Left colon (tissue), 2 donors: ENCODE measurements around the gene MCEMP1. TPM values are rescaled to one million over a fixed set of nuclear protein-coding genes. Genes with fewer than 3 reads are reported as not detected.

Experiments used
- ATAC-seq: fragments of 200-7000 bp; cut with Tn5 transposase; one replicate; pipeline ENCODE4 v1.9.1; 2020; ENCODE audit warnings: mild to moderate bottlenecking, moderate library complexity
- DNase-seq, 2 donors: peaks; one replicate each; pipeline ENCODE4 v3.0.0-alpha.2; 2020
- intact Hi-C, 2 donors: fragments of 100-400 bp; cut with DNase I in 1 of 2; cut with micrococcal nuclease in 1 of 2; formaldehyde crosslinking; loops; one replicate each; pipeline versions ENCODE4 v1.11.2 to v1.14.0; 2022; cut with DNase I, micrococcal nuclease
- total RNA-seq, 2 donors: library from RNA; stranded (reverse); fragmentation: NEBNext Ultra II Directional; extraction: Animal tissue kit (Norgen Biotek cat#: 25700); gene quantifications; one replicate each; pipeline ENCODE4 v1.2.1, GENCODE V29; 2021
- donor health status: DM: no; HTN: no; CAD: no.
- donor health status: DM: yes; HTN: yes; CAD: no.

Gene MCEMP1
- total RNA-seq, 2 donors from 2014 or later, result not detected

DNA sequence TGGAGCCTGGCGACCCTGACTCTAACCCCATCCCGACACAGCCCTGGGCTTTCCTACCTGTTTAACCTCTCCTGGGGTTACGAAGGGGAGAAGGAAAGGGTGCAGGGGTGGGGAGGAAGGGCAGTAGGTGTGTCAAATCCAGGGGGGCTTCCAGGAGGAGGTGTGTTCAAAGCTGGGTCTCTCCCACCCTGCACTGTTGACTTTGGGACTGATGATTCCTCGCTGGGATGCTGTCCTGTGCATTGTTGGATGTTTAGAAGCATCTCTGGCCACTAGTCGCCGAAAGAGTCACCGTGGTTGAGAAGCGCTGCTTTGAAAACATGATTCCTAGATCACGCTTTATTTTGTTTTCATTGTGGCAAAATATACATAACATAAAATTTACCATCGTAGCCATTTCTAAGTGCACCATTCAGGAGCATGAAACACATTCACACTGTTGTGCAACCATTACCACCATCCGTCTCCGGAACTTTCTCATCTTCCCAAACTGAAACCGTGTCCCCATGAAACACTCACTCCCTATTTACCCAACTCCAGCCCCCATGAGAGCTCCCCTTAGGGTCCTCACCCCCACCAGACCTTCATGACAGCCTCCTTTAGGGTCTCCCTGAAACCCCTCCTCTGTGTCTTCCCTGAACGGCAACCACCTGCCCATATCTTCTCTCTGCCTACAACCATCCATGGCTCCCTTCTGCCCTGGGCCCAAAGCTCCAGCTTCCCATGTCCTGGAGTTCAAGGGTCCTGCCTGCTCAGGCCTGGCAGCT is 29.5 kb downstream of the MCEMP1 start:
- intact Hi-C loops, result no loop called here
- no peak for ATAC-seq

GRCh38 chr19:7706955-7707456 is 30.1 kb downstream of the MCEMP1 start:
- ATAC-seq, result no peak
- intact Hi-C loops, result no loop called here
- no peak for DNase-seq

More for the DNA sequence above, 29.5 kb downstream of the MCEMP1 start:
- DNase-seq, result no peak

- ATAC-seq, result no peak
- no peak for DNase-seq
- intact Hi-C loops, result no loop called here
Observed at GRCh38 chr19:7709932-7710460, 33.1 kb downstream of the MCEMP1 start.

- intact Hi-C loops, result no loop called here
- ATAC-seq, result no peak
- DNase-seq, result no peak
Observed at GRCh38 chr19:7710616-7711015, 33.7 kb downstream of the MCEMP1 start.

DNA sequence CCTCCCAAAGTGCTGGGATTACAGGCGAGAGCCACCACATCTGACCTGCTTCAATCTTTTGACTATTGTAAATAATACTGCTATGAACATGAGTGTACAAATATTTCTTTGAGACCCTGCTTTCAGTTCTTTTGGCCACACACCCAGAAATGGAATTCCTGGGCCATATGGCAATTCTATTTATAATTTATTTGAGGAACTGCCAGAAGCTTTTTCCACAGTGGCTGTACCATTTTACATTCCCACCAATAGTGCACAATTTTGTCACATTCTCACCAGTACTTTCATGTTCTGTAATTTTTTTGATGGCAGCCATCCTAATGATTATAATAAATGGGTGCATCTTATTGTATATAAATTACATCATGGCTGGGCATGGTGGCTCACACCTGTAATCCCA is 38.8 kb downstream of the MCEMP1 start:
- intact Hi-C loops, result no loop called here
- no peak for ATAC-seq
- DNase-seq, result no peak

DNA sequence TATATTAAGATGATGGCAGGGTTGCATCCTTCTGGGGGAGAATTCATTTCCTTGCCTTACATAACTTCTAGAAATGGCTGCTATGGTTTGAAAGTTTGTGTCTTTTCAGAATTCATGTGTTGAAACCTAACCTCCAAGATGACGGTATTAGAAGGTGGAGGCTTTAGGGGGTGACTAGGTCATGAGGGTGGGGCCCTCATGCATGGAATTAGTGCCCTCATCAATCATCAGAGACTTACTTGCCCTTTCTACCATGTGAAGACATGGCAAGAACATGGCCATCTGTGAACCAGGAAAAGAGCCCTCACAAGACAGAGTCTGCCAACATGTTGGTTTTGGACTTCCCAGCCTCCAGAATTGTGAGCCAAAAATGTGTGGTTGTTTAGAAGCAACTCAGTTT is 39.9 kb downstream of the MCEMP1 start:
- DNase-seq, result no peak
- intact Hi-C loops, result no loop called here
- ATAC-seq, result no peak

- ATAC-seq (no peak), DNase-seq (no peak)
- intact Hi-C loops, result no loop called here
Observed at GRCh38 chr19:7718668-7719067, 41.8 kb downstream of the MCEMP1 start.

GRCh38 chr19:7720351-7720750 is 43.5 kb downstream of the MCEMP1 start:
- intact Hi-C loops, result no loop called here
- ATAC-seq, result no peak
- no peak for DNase-seq

GRCh38 chr19:7722231-7722651 is 45.4 kb downstream of the MCEMP1 start:
- intact Hi-C loops, result no loop called here
- no peak for ATAC-seq
- no peak for DNase-seq

DNA sequence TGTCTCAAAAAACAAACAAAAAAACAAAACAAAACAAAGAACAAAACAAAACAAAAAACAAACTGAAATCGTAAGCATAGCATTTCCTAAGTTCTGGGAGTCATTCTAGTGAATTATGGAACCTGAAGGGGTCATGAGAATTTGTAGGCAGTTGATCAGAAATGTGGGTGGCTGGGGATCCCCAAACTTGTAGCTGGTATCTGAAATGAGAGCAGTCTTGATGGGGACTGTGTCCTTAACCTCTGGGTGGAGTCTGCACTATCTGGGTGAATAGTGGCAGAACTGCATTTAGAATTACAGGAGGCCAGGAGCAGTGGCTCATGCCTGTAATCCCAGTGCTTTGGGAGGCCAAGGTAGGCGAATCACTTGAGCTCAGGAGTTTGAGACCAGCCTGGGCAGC is 48.9 kb downstream of the MCEMP1 start:
- intact Hi-C loops, result no loop called here
- no peak for DNase-seq
- ATAC-seq, result no peak

DNA sequence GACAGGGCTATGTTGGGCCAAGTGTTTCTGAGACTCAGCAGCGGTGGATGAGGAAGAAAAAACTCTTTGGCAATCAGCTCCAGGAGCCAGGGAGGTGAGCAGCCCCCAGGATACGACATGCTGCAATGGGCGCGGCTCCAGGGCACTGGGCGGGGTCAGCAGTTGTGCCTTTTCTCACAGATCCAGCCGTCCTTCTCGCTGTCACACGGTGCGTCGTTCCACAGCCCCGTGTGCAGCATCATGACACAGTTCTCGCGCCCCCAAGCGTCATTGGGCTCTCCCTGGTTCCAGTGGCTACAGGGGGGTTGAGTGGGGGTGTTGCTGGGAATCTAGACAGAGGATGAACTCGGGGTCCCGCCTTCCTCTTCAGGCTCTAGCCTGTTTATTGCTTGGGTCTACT is 52.3 kb downstream of the MCEMP1 start:
- ATAC-seq (no peak), DNase-seq (no peak)
- intact Hi-C loops, result no loop called here

Other genes starting within 250 kb of the MCEMP1 start
- 10 to 100 TPM in 1 of 2 donors, 1 to 10 TPM in 1; 9.0 to 10.8 TPM for gene PEX11G, start 188.1 kb upstream of the MCEMP1 start, total RNA-seq
- 10 to 100 TPM; 37.8 to 56.2 TPM for gene ZNF358, start 161.0 kb upstream of the MCEMP1 start, total RNA-seq
- 10 to 100 TPM; 22.2 to 31.6 TPM for gene MCOLN1, start 154.5 kb upstream of the MCEMP1 start, total RNA-seq
- gene PNPLA6, start 141.4 kb upstream of the MCEMP1 start, total RNA-seq, result 100 to 1,000 TPM in 1 of 2 donors, 10 to 100 TPM in 1; 87.8 to 107 TPM
- gene CAMSAP3, start 81.2 kb upstream of the MCEMP1 start, total RNA-seq, result 10 to 100 TPM; 51.1 to 52.4 TPM
- 10 to 100 TPM; 23.6 to 29.4 TPM for gene XAB2, start 47.5 kb upstream of the MCEMP1 start, total RNA-seq
- gene PET100, start 47.3 kb upstream of the MCEMP1 start, total RNA-seq, result 100 to 1,000 TPM; 100 to 123 TPM
- gene PCP2, start 43.4 kb upstream of the MCEMP1 start, total RNA-seq, result under 1 TPM in 1 of 2 donors, not detected in 1; 0.73 TPM
- 100 to 1,000 TPM; 186 to 209 TPM for gene STXBP2, start 40.0 kb upstream of the MCEMP1 start, total RNA-seq
- not detected for gene RETN, start 8.0 kb upstream of the MCEMP1 start, total RNA-seq
- 100 to 1,000 TPM; 107 to 108 TPM for gene TRAPPC5, start 3.7 kb downstream of the MCEMP1 start, total RNA-seq
- gene FCER2, start 25.0 kb downstream of the MCEMP1 start, total RNA-seq, result under 1 TPM; 0.27 to 0.64 TPM
- 1 to 10 TPM in 1 of 2 donors, not detected in 1; 1.3 TPM for gene CLEC4G, start 55.0 kb downstream of the MCEMP1 start, total RNA-seq
- gene CD209, start 70.4 kb downstream of the MCEMP1 start, total RNA-seq, result 10 to 100 TPM in 1 of 2 donors, 1 to 10 TPM in 1; 2.6 to 12.1 TPM
- gene CLEC4M, start 86.2 kb downstream of the MCEMP1 start, total RNA-seq, result not detected
- gene EVI5L, start 153.1 kb downstream of the MCEMP1 start, total RNA-seq, result 10 to 100 TPM; 10.5 to 13.1 TPM
- gene PRR36, start 197.3 kb downstream of the MCEMP1 start, total RNA-seq, result under 1 TPM; 0.22 to 0.46 TPM
- 1 to 10 TPM; 2.7 to 3.1 TPM for gene LRRC8E, start 211.4 kb downstream of the MCEMP1 start, total RNA-seq
- gene MAP2K7, start 226.8 kb downstream of the MCEMP1 start, total RNA-seq, result 10 to 100 TPM; 27.0 to 29.2 TPM
- under 1 TPM in 1 of 2 donors, not detected in 1; 0.53 TPM for gene TGFBR3L, start 237.7 kb downstream of the MCEMP1 start, total RNA-seq
- 10 to 100 TPM; 10.6 to 17.7 TPM for gene SNAPC2, start 243.2 kb downstream of the MCEMP1 start, total RNA-seq
- 1 to 10 TPM in 1 of 2 donors, under 1 TPM in 1; 0.61 to 5.1 TPM for gene CTXN1, start 249.0 kb downstream of the MCEMP1 start, total RNA-seq